Activated naive CD4-positive, alpha-beta T cell treated with anti-CD3 and anti-CD28 coated beads, Interleukin-2, amount 50 U/mL, for 72 hours (primary cell): ENCODE data around the gene ORC5. TPM values are rescaled to one million over a fixed set of nuclear protein-coding genes. Genes with fewer than 3 reads are reported as not detected.

Experiments used
- ATAC-seq, 2 donors: fragments of 150-1000 bp; cut with Tn5 transposase; 2 replicates each; pipeline ENCODE4 v1.10.0; 2021; ENCODE audit warnings: mild to moderate bottlenecking in 2 of 2, moderate library complexity in 2 of 2
- DNase-seq, 2 donors: peaks; one replicate each; pipeline ENCODE4 v3.0.0; 2021 to 2022; ENCODE audit warnings: low spot score in 2 of 2
- H3K27ac Mint-ChIP-seq, 2 donors: one replicate each; pipeline ENCODE4 v1.8.0; 2022; ENCODE audit warnings: mild to moderate bottlenecking in 2 of 2, mixed read lengths in 2 of 2
- H3K36me3 Mint-ChIP-seq, 2 donors: one replicate each; pipeline ENCODE4 v1.8.0; 2022; ENCODE audit warnings: mixed read lengths in 2 of 2
- H3K9me3 Mint-ChIP-seq, 2 donors: one replicate each; pipeline ENCODE4 v1.8.0; 2022; ENCODE audit warnings: mixed read lengths in 2 of 2
- total RNA-seq, 2 donors: library from RNA; stranded (reverse); gene quantifications; one replicate each; pipeline ENCODE4 v1.2.3, GENCODE V29; 2022

The ORC5 gene
- total RNA-seq, 2 donors from 2014 or later, result 19.6 to 23.2 TPM

GRCh38 chr7:104111271-104111670 is 96.5 kb downstream of the ORC5 start:
- no peak for DNase-seq
- no peaks in the 10 kb centered on the region for H3K9me3 Mint-ChIP-seq
- H3K36me3 Mint-ChIP-seq, result no peaks in the 10 kb centered on the region
- no peak for ATAC-seq
- H3K27ac Mint-ChIP-seq, result no peak overlapping the region

- H3K27ac Mint-ChIP-seq, result no peak overlapping the region
- ATAC-seq, result no peak
- H3K9me3 Mint-ChIP-seq, result no peaks in the 10 kb centered on the region
- no peaks in the 10 kb centered on the region for H3K36me3 Mint-ChIP-seq
- no peak for DNase-seq
These were observed 101.5 kb downstream of the ORC5 start for GRCh38 chr7:104106108-104106905.

- H3K36me3 Mint-ChIP-seq, result no peaks in the 10 kb centered on the region
These were observed 108.9 kb downstream of the ORC5 start for GRCh38 chr7:104098890-104099289.

GRCh38 chr7:104096683-104097082 is 111.1 kb downstream of the ORC5 start:
- no peak for ATAC-seq
- no peaks in the 10 kb centered on the region for H3K9me3 Mint-ChIP-seq
- no peak for DNase-seq
- H3K36me3 Mint-ChIP-seq, result no peaks in the 10 kb centered on the region
- no peak overlapping the region for H3K27ac Mint-ChIP-seq

More at GRCh38 chr7:104098890-104099289, 108.9 kb downstream of the ORC5 start:
- H3K27ac Mint-ChIP-seq, result no peak overlapping the region
- no peak for DNase-seq
- no peaks in the 10 kb centered on the region for H3K9me3 Mint-ChIP-seq
- no peak for ATAC-seq

GRCh38 chr7:104093127-104093526 is 114.7 kb downstream of the ORC5 start:
- Mint-ChIP-seq H3K27ac (no peak overlapping the region), H3K9me3 (no peaks in the 10 kb centered on the region), H3K36me3 (no peaks in the 10 kb centered on the region)
- DNase-seq (no peak), ATAC-seq (no peak)

GRCh38 chr7:104091242-104091641 is 116.6 kb downstream of the ORC5 start:
- Mint-ChIP-seq H3K27ac (no peak overlapping the region), H3K36me3 (no peaks in the 10 kb centered on the region), H3K9me3 (no peaks in the 10 kb centered on the region)
- no peak for ATAC-seq
- DNase-seq, result no peak

GRCh38 chr7:104089612-104090011 is 118.2 kb downstream of the ORC5 start:
- Mint-ChIP-seq H3K9me3 (peaks cover 0 to 3% of the 10 kb centered on the region in 2 donors), H3K36me3 (no peaks in the 10 kb centered on the region), H3K27ac (no peak overlapping the region)
- no peak for DNase-seq
- ATAC-seq, result no peak

GRCh38 chr7:104089061-104089460 is 118.8 kb downstream of the ORC5 start:
- peaks cover 0 to 3% of the 10 kb centered on the region in 2 donors for H3K9me3 Mint-ChIP-seq
- ATAC-seq (no peak), DNase-seq (no peak)
- H3K27ac Mint-ChIP-seq, result no peak overlapping the region
- no peaks in the 10 kb centered on the region for H3K36me3 Mint-ChIP-seq

Other genes starting within 250 kb of the ORC5 start
- gene RELN, start 218.4 kb downstream of the ORC5 start, total RNA-seq, result not detected
- gene LHFPL3, start 120.6 kb upstream of the ORC5 start, total RNA-seq, result not detected